Aorta (tissue), 5 donors: ENCODE results near the gene PLIN5. TPM values are rescaled to one million over a fixed set of nuclear protein-coding genes. Genes with fewer than 3 reads are reported as not detected.

ENCODE experiments used
- ATAC-seq: fragments of 200-7000 bp; cut with Tn5 transposase; one replicate; pipeline ENCODE4 v1.9.1; 2022; ENCODE audit warnings: moderate library complexity; ENCODE audit not compliant: low FRiP score
- DNase-seq, 2 donors: peaks; one replicate each; pipeline ENCODE4 v3.0.0-alpha.2; 2020
- H3K27ac ChIP-seq, 2 donors: one replicate each; pipeline ENCODE4 v1.5.1; 2013; ENCODE audit warnings: low read length in 2 of 2, mild to moderate bottlenecking in 2 of 2, moderate library complexity in 2 of 2, control low read depth in 1 of 2, inconsistent platforms in 1 of 2, low read depth in 1 of 2
- H3K27me3 ChIP-seq, 2 donors: one replicate each; pipeline ENCODE4 v1.6.1; 2013; ENCODE audit warnings: control low read depth in 1 of 2, low read length in 1 of 2, mild to moderate bottlenecking in 1 of 2, moderate library complexity in 1 of 2; ENCODE audit not compliant: insufficient read depth in 2 of 2, control insufficient read depth in 1 of 2
- H3K36me3 ChIP-seq, 2 donors: one replicate each; pipeline ENCODE4 v1.6.1; 2013; ENCODE audit warnings: control low read depth in 1 of 2, low read length in 1 of 2, mild to moderate bottlenecking in 1 of 2; ENCODE audit not compliant: insufficient read depth in 2 of 2, control insufficient read depth in 1 of 2
- H3K4me1 ChIP-seq, 2 donors: one replicate each; pipeline ENCODE4 v1.6.1; 2013; ENCODE audit warnings: low read length in 2 of 2, control low read depth in 1 of 2, mild to moderate bottlenecking in 1 of 2, moderate library complexity in 1 of 2; ENCODE audit not compliant: insufficient read depth in 2 of 2, control insufficient read depth in 1 of 2
- H3K4me3 ChIP-seq, 2 donors: one replicate each; pipeline ENCODE4 v1.5.1; 2013; ENCODE audit warnings: low read length in 2 of 2, control low read depth in 1 of 2, mild to moderate bottlenecking in 1 of 2
- H3K9me3 ChIP-seq: one replicate; pipeline ENCODE4 v1.6.1; 2013; ENCODE audit warnings: mild to moderate bottlenecking, low read length; ENCODE audit not compliant: control insufficient read depth
- WGBS, 2 donors: extraction: QIAGEN DNeasy Blood & Tissue Kit; methylation state at CpG; one replicate each; pipeline ENCODE4 v1.1.7; 2013; 5-methylcytosine and 5-hydroxymethylcytosine counted together
- intact Hi-C, 2 donors: fragments of 100-400 bp; cut with DNase I; formaldehyde crosslinking; loops; one replicate each; pipeline versions ENCODE4 v1.14.2 to v1.15.0; 2022
- polyA plus RNA-seq, 2 donors: library from polyadenylated mRNA; stranded (reverse); fragments of 200-250 nt; gene quantifications; one replicate each; pipeline ENCODE4 v1.2.3, GENCODE V29; 2013
- total RNA-seq, 2 donors: library from RNA; stranded (reverse); fragmentation: NEBNext Ultra II Directional; extraction: Animal tissue kit (Norgen Biotek cat#: 25700); gene quantifications; one replicate each; pipeline ENCODE4 v1.2.1, GENCODE V29; 2021
- donor health status: healthy with polysubstance abuse.
- donor health status: Bipolar disorder and iron deficiency.
- donor health status: DM: no; HTN: no; CAD: no.
- donor health status: DM: no; HTN: no; CAD: no.
- donor health status: DM: yes; HTN: yes; CAD: no.

The PLIN5 gene
- total and polyA plus RNA-seq, 4 donors: 0.38 to 3.8 (median 2.2) TPM

DNA sequence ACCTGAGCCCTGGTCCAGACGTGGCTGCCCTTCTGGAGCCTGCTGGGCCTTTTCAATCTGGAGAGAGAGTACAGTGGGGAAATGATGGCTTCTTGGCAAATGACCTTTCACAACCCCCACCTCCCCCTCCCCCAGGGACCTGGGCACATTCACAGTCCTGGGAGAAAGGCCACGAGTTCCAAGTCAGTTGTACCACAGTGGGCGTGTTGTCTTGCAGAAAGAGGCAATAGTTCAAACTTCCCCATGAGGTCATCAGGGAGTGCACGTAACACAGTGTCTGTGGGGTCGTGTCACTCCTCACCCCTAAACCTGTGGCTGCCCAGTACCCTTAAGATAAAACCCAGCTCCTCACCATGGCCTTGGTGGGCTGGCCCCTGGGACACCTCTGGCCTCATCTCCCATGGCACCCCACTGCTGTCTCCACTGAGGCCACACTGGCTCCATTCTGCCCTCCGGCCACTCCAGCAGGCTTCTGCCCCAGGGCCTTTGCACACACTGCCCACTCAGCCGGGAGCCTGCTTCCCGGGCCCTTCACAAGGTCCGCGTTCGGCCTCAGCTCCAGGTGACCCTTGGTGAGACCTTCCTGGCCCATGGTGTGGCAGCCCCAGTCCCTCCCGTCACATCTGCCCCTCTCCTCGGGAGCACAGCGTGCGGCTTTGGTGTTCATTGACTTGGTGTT, 30.0 kb downstream of the PLIN5 start:
- Histone ChIP-seq H3K27ac (no peak overlapping the region), H3K27me3 (no peaks in the 10 kb centered on the region), H3K9me3 (no peaks in the 10 kb centered on the region), H3K4me1 (no peaks in the 10 kb centered on the region), H3K4me3 (no peak overlapping the region), H3K36me3 (peaks cover 0 to 4% of the 10 kb centered on the region in 2 donors)
- DNase-seq (no peak), ATAC-seq (no peak)
- 72 to 74% methylated on average over 15 of the region's 15 CpGs for WGBS, 2 donors
- intact Hi-C loops: no loop called here

DNA sequence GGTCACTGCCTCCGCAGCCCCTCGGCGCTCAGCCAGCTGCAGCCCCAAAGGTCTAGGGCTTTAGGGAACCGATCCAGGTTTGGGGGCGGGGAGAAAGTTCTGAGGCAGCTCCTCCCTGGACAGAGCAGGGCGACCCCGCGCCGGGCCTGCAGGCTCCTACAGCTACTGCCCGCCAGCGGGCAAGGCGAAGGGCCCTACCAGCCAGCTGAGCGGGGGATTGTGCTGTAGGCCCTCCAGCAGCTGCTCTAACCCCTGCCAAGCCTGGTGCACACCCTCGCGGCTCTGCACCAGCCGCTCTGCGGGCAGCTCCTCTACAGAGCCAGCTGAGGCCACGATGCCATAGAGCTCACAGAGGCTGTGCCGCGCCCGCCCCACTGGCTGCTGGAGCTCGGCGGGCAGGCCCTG, 30.7 kb downstream of the PLIN5 start:
- intact Hi-C loops: no loop called here
- H3K4me3 ChIP-seq: no peak overlapping the region
- H3K9me3 ChIP-seq: no peaks in the 10 kb centered on the region
- H3K27ac ChIP-seq: no peak overlapping the region
- peaks cover 0 to 4% of the 10 kb centered on the region in 2 donors for H3K36me3 ChIP-seq
- H3K4me1 ChIP-seq: no peaks in the 10 kb centered on the region
- no peaks in the 10 kb centered on the region for H3K27me3 ChIP-seq
- DNase-seq (no peak), ATAC-seq (no peak)
- 91 to 92% methylated on average over 23 of the region's 23 CpGs for WGBS, 2 donors

GRCh38 chr19:4503825-4504170, 31.2 kb downstream of the PLIN5 start:
- ATAC-seq: no peak
- Histone ChIP-seq H3K36me3 (peaks cover 0 to 5% of the 10 kb centered on the region in 2 donors), H3K4me1 (no peaks in the 10 kb centered on the region), H3K4me3 (no peak overlapping the region), H3K27ac (no peak overlapping the region), H3K9me3 (no peaks in the 10 kb centered on the region), H3K27me3 (no peaks in the 10 kb centered on the region)
- DNase-seq: no peak
- WGBS, 2 donors: 89% methylated on average over 10 of the region's 10 CpGs
- intact Hi-C loops: no loop called here

DNA sequence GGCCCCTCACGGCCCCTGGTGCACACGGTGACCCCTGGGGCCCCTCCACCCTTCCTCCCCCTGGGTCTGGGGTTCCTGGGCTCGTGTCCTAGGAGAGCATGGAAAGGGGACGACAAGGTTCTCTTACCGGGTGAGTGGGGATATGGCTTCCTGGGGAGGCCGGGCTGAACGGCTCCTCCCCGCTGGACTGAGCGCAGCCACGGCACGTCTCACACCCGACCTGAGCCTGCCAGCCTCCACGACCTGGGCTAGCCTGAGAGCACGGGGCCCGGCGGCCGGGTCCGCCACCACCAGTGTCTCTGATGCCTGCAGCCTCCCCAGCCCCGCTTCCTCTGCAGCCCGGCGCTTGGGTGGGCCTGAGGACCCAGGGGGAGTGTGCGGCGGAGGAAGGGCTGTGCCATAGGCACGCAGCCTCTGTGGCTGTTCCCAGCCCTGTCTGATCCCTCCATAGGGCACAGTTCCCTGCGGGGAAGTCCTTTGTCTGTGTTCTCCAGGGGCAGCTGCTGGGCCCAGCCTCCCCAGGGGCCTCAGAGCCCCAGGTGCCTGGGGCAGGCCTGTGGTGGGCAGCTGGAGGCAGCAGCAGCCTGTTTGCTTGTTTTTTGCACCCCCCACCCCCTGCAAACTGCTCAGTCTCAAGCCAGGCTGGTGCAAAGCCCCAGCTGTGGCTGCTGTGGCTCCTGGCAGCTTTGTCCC, 31.7 kb downstream of the PLIN5 start:
- ATAC-seq (no peak), DNase-seq (no peak)
- Histone ChIP-seq H3K4me3 (no peak overlapping the region), H3K4me1 (no peaks in the 10 kb centered on the region), H3K9me3 (no peaks in the 10 kb centered on the region), H3K27ac (no peak overlapping the region), H3K27me3 (no peaks in the 10 kb centered on the region), H3K36me3 (peaks cover 0 to 7% of the 10 kb centered on the region in 2 donors)
- intact Hi-C loops: no loop called here
- WGBS, 2 donors: 84 to 91% methylated on average over 25 of the region's 25 CpGs

GRCh38 chr19:4502282-4503131, 32.5 kb downstream of the PLIN5 start:
- no peak for DNase-seq
- Histone ChIP-seq H3K36me3 (peaks cover 0 to 12% of the 10 kb centered on the region in 2 donors), H3K9me3 (no peaks in the 10 kb centered on the region), H3K27ac (no peak overlapping the region), H3K4me1 (no peaks in the 10 kb centered on the region), H3K4me3 (no peak overlapping the region), H3K27me3 (no peaks in the 10 kb centered on the region)
- ATAC-seq: no peak
- 85 to 86% methylated on average over 34 to 37 of the region's 37 CpGs for WGBS, 2 donors
- intact Hi-C loops: no loop called here

GRCh38 chr19:4501691-4502090, 33.3 kb downstream of the PLIN5 start:
- Histone ChIP-seq H3K36me3 (peaks cover 0 to 12% of the 10 kb centered on the region in 2 donors), H3K9me3 (no peaks in the 10 kb centered on the region), H3K4me3 (no peak overlapping the region), H3K4me1 (no peaks in the 10 kb centered on the region), H3K27me3 (no peaks in the 10 kb centered on the region), H3K27ac (no peak overlapping the region)
- WGBS, 2 donors: 75 to 87% methylated on average over 18 to 25 of the region's 25 CpGs
- DNase-seq: no peak
- intact Hi-C loops: no loop called here
- ATAC-seq: no peak

DNA sequence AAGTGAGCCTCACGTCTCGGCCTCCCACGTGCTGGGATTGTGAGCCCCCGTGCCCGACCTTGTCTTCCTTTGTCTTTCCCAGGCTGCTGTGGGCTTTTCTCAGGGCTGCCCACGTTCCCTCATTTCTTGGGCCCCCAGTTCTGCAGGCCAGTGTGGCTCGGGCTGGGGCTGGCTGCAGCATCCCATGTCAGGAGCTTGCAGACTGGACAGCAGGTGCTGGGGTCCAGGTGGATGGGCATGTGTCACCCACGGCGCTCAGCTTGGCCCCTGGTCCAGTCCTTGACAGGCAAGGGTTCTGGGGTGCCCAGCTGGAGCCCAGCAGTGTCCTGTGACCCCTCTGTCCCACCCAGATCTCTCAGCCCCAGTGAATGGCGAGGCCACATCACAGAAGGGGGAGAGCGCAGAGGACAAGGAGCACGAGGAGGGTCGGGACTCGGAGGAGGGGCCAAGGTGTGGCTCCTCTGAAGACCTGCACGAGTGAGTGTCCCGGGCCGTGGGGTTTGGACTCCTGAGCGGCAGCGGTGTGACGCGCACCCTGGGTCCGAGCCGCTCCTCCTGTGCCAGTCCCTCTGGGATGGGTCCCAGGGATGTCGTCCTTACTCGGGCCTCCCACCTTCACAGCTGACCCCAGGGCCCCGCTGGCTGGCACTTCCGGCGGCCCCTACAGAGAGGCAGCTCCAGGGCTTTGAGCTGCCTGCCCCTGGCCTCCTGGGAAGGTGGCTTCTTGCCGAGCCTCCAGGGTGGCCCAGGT, 34.0 kb downstream of the PLIN5 start:
- H3K36me3 ChIP-seq: peaks cover 0 to 12% of the 10 kb centered on the region in 2 donors
- no peaks in the 10 kb centered on the region for H3K4me1 ChIP-seq
- WGBS, 2 donors: 91 to 94% methylated on average over 29 of the region's 29 CpGs
- ATAC-seq (no peak), DNase-seq (no peak)
- no peak overlapping the region for H3K4me3 ChIP-seq
- no peaks in the 10 kb centered on the region for H3K27me3 ChIP-seq
- H3K27ac ChIP-seq: no peak overlapping the region
- intact Hi-C loops: no loop called here
- H3K9me3 ChIP-seq: no peaks in the 10 kb centered on the region

GRCh38 chr19:4499855-4500254, 35.2 kb downstream of the PLIN5 start:
- intact Hi-C loops: no loop called here
- DNase-seq (no peak), ATAC-seq (no peak)
- Histone ChIP-seq H3K27ac (no peak overlapping the region), H3K36me3 (peaks cover 0 to 14% of the 10 kb centered on the region in 2 donors), H3K4me1 (no peaks in the 10 kb centered on the region), H3K9me3 (no peaks in the 10 kb centered on the region), H3K27me3 (no peaks in the 10 kb centered on the region), H3K4me3 (no peak overlapping the region)
- whole genome bisulfite sequencing, 2 donors: 93 to 94% methylated on average over 15 of the region's 15 CpGs
